Ectodermal cell (in vitro differentiated cells): ENCODE results near the gene TAT.
"Not testable (repeated sequence)": the region's sequence is repeated elsewhere in the genome, so short reads cannot be mapped to it uniquely, and the experiment has no call there.

Experiments
- H3K27ac ChIP-seq: 2 replicates; pipeline ENCODE4 v1.7.0; 2013; ENCODE audit warnings: mild to moderate bottlenecking, low read depth, low read length; ENCODE audit not compliant: insufficient read depth, poor library complexity, severe bottlenecking
- H3K27me3 ChIP-seq: 2 replicates; pipeline ENCODE4 v1.7.0; 2013; ENCODE audit warnings: mild to moderate bottlenecking, low read length; ENCODE audit not compliant: insufficient read depth, control insufficient read depth, poor library complexity, severe bottlenecking
- H3K36me3 ChIP-seq: one replicate; pipeline ENCODE4 v1.7.0; 2013; ENCODE audit warnings: low read length; ENCODE audit not compliant: control insufficient read depth, insufficient read depth
- H3K4me1 ChIP-seq: one replicate; pipeline ENCODE4 v1.7.0; 2013; ENCODE audit warnings: low read length; ENCODE audit not compliant: control insufficient read depth, insufficient read depth
- H3K4me3 ChIP-seq: 2 replicates; pipeline ENCODE4 v1.7.0; 2013; ENCODE audit warnings: low read depth, low read length, control low read depth; ENCODE audit not compliant: insufficient read depth
- H3K9me3 ChIP-seq: 2 replicates; pipeline ENCODE4 v1.7.0; 2013; ENCODE audit warnings: mild to moderate bottlenecking, low read length, moderate library complexity; ENCODE audit not compliant: control insufficient read depth
- WGBS, 2 experiments: methylation state at CpG; one replicate each; pipeline ENCODE4 v1.1.7; 2013; ENCODE audit warnings: missing lambda C conversion rate in 2 of 2; 5-methylcytosine and 5-hydroxymethylcytosine counted together

Gene TAT

DNA sequence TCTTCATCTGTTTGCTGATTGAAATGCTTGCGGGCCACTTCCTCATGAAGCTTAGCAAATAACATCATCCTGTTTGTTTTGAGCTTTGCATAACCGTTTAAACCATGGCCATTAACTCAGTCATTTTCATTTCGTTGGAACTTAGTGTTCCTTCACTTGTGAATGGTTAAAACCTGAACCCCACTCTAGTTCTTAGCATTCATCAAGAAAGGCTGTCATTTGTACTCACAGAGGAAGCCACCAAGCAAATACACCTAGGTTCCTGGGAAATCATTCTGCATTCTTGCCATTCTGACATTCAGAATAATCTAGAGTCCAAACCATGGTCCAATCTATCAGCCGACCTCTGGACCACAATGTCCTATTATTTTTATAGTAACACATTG lies 8.4 kb upstream of the TAT start:
- H3K27me3 ChIP-seq: no peaks in the 10 kb centered on the region
- no peaks in the 10 kb centered on the region for H3K9me3 ChIP-seq
- H3K4me3 ChIP-seq: no peak overlapping the region
- no peak overlapping the region for H3K27ac ChIP-seq
- no peaks in the 10 kb centered on the region for H3K4me1 ChIP-seq
- no peaks in the 10 kb centered on the region for H3K36me3 ChIP-seq
- WGBS, 2 experiments: 72 to 81% methylated on average over 3 to 4 of the region's 4 CpGs

DNA sequence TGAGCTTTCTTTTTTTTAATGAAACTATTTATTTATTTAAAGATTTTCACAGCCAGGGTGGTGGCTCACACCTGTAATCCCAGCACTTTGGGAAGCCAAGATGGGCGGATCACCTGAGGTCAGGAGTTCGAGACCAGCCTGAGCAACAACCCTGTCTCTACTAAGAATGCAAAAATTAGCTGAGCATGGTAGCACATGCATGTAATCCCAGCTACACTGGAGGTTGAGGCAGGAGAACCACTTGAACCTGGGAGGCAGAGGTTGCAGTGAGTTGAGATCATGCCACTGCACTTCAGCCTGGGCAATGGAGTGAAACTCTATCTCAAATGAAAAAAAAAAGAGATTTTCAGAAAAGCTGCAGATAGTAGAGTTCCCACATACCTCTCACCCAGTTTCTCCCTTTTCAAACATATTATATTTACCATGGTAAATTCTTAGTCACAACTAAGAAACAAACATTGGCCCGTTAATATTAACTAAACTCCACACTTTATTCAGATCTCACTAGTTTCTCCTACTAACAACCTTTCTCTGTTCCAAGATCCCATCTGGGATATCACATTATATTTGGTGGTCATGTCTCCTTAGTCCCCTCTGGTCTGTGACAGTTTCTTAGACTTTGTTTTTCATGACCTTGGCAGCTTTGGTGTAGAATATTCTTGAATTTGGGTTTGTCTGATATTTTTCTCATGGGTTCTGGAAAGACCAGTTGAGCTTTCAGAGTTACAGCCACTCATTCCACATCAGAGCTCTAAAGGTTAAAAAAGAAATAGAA lies 7.8 kb upstream of the TAT start:
- H3K4me1 ChIP-seq: no peaks in the 10 kb centered on the region
- no peaks in the 10 kb centered on the region for H3K9me3 ChIP-seq
- WGBS, 2 experiments: 87 to 92% methylated on average over 3 of the region's 3 CpGs
- H3K4me3 ChIP-seq: no peak overlapping the region
- H3K27me3 ChIP-seq: no peaks in the 10 kb centered on the region
- no peaks in the 10 kb centered on the region for H3K36me3 ChIP-seq
- H3K27ac ChIP-seq: no peak overlapping the region

DNA sequence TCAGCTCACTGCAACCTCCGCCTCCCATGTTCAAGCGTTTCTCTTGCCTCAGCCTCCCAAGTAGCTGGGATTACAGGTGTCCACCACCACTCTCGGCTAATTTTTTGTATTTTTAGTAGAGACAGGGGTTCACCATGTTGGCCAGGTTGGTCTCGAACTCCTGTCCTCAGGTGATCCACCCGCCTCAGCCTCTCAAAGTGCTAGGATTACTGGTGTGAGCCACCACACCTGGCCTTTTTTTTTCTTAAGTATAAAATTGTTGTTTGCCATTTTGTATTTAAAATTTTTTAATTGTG lies 5.6 kb upstream of the TAT start:
- 91 to 93% methylated on average over 5 of the region's 5 CpGs for WGBS, 2 experiments
- H3K36me3 ChIP-seq, H3K9me3 ChIP-seq, H3K27me3 ChIP-seq, H3K4me3 ChIP-seq, H3K4me1 ChIP-seq, H3K27ac ChIP-seq: not testable (repeated sequence)

DNA sequence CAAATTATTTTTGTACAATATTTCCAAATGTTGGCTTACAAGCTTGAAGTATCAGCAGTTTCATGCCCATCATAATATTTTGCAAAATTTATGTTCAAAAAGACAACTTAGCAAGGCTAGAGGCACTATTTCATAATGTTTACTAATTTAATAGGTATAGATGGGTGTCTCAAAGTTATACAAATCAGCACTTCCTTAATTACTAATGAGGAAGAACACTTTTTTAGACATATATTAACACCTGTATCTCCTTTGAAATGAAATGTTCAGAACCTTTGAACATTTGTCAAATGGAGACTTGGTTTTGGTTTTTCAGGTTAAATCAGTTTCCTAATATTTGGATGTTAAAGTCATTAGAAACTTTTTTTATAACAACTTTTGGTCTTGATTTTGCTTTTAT lies 2.2 kb downstream of the TAT start:
- Histone ChIP-seq H3K9me3 (no peaks in the 10 kb centered on the region), H3K36me3 (no peaks in the 10 kb centered on the region), H3K4me1 (no peaks in the 10 kb centered on the region), H3K27ac (no peak overlapping the region), H3K4me3 (no peak overlapping the region), H3K27me3 (no peaks in the 10 kb centered on the region)

DNA sequence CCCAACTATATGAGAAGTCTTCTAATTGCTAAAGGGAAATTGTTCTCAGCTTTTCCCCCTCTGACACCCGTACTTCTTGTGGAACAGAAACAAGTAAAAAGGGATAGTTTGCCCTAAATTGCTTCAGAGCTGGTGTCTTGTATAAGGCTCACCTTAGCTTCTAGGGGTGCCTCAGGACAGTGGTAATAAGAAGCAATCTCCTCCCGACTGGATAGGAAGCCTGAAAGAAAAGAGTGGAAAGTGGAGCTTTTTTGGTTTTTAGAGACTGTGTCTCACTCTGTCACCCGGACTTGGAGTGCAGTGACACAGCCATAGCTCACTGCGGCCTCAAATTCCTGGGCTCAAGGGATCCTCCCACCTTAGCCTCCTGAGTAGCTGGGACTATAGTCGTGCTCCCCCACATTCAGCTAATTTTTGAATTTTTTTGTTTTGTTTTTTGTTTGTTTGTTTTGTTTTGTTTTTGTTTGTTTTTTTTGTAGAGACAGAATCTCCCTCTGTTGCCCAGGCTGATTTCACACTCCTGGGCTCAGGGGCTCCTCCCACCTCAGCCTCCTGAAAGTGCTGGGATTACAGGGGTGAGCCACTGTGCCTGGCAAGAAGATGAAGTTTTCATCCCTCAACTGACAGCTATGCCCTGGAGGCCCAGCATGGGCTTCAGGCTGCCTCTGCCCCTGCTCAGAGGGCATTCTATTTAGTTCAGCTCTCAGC lies 3.4 kb downstream of the TAT start:
- H3K4me1 ChIP-seq: no peaks in the 10 kb centered on the region
- H3K36me3 ChIP-seq: no peaks in the 10 kb centered on the region
- no peak overlapping the region for H3K27ac ChIP-seq
- no peak overlapping the region for H3K4me3 ChIP-seq
- WGBS, 2 experiments: 92 to 97% methylated on average over 5 of the region's 5 CpGs
- H3K27me3 ChIP-seq: no peaks in the 10 kb centered on the region
- no peaks in the 10 kb centered on the region for H3K9me3 ChIP-seq

DNA sequence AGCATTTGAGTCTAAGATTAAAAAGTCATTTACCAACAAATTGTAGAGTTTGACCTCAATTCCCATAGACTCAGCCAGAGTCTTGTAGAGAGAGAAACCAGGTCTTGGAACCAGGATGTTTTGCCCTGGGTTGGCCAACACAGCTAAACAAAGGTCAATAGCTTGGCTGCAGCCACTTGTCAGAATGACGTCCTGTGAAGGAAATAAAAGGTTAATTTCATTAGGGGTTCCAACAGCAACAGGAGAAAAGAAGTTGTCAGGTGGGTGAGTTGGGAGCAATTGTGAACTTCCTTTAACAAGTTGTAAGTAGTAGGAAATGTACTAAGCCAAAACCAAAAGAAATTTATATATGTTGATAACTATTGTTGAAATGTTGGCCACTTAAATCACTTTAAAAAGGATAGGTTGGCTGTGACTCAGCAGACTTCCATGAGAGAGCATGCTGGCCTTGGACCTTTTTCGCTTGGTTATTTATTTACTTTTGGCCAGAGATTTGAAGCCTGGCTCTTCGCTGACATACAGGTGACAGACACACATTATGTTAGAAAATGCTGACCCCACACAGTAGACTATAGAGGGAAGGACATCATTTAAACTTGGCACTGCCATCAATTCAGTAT lies 4.3 kb downstream of the TAT start:
- H3K36me3 ChIP-seq: no peaks in the 10 kb centered on the region
- whole genome bisulfite sequencing, 2 experiments: 84 to 87% methylated on average over 3 of the region's 3 CpGs

DNA sequence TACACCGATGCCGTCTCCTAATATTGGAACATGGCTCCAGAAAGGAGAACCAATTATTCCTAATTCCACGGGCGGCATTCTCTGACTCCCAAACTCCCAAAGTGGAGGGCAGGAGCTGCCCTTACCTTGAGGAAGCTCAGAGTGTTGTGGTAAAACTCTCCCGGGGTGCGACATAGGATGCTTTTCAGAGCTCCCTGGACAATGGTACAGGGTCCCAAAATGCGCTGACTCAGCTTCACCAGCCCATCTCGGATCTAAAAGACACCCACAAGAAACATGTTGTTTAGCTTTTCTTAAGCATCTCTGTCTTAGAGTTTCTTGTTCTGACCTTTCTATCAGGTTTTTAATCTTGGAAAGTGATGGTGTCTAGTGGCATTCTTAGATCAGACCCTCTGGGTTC lies 6.7 kb downstream of the TAT start:
- no peaks in the 10 kb centered on the region for H3K27me3 ChIP-seq
- H3K9me3 ChIP-seq: no peaks in the 10 kb centered on the region
- WGBS, 2 experiments: 95 to 96% methylated on average over 8 of the region's 8 CpGs
- no peaks in the 10 kb centered on the region for H3K4me1 ChIP-seq
- H3K4me3 ChIP-seq: no peak overlapping the region
- H3K27ac ChIP-seq: no peak overlapping the region
- no peaks in the 10 kb centered on the region for H3K36me3 ChIP-seq

More for the DNA sequence above, 4.3 kb downstream of the TAT start:
- Histone ChIP-seq H3K4me1 (no peaks in the 10 kb centered on the region), H3K27me3 (no peaks in the 10 kb centered on the region), H3K9me3 (no peaks in the 10 kb centered on the region), H3K4me3 (no peak overlapping the region), H3K27ac (no peak overlapping the region)

DNA sequence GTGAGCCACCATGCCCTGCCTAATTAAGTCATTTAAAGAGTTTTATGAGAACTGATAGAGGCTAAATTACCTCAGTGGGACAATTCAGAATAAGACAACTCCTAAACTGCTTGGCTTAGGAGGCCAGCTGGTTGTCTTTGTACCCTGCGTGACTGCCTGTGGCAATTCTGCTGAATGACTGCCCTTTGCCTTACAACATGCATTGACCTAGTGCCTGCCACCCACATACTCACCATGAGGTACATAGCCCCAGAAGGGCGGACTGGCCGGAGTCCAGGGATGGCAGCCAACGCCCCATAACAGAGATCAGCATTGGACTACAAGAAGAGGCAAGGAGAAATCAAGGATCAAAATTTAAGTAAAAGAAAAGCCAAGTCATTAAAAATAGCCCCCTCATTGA lies 7.3 kb downstream of the TAT start:
- 77 to 91% methylated on average over 4 of the region's 4 CpGs for WGBS, 2 experiments
- Histone ChIP-seq H3K4me1 (no peaks in the 10 kb centered on the region), H3K9me3 (no peaks in the 10 kb centered on the region), H3K36me3 (no peaks in the 10 kb centered on the region), H3K27ac (no peak overlapping the region), H3K27me3 (no peaks in the 10 kb centered on the region), H3K4me3 (no peak overlapping the region)

DNA sequence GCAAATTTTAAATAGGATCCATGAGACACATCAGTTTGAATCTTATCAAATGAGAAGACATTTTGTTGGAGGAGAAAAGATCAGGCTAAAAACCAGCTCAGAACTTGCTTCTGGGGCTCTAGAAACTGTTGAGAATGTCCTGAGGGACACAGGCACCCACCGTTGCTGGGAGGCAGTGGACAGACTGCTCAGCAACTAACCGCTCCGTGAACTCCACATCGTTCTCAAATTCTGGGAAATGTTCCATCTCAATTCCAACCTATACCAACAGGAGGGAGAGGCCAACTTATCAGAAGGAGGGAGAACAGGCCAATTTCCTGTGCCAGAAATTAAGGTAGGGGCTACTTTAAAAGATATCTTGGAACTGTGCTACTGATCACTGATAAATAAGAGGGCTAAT lies 8.3 kb downstream of the TAT start:
- 88 to 94% methylated on average over 4 of the region's 4 CpGs for WGBS, 2 experiments
- Histone ChIP-seq H3K36me3 (no peaks in the 10 kb centered on the region), H3K9me3 (no peaks in the 10 kb centered on the region), H3K27me3 (no peaks in the 10 kb centered on the region), H3K4me3 (no peak overlapping the region), H3K4me1 (no peaks in the 10 kb centered on the region), H3K27ac (no peak overlapping the region)

DNA sequence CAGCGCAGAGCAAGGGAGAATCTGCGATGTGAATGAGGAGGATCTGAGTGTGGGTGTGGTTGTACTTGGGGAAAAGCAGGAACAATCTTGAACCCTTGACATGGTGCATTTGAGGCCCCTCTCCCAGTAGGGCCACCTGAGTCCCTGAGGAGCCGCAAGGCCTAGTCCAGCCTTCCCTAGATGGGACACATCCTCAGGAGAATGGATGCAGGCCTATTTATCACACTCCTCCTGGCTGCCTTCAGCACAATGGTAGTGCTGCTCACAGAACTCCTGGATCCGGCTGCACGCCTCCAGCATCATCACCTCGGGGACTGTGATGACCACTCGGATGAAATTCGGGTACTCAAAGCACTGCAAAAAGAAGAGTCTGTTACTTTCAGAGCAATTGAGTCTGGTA lies 9.0 kb downstream of the TAT start:
- no peaks in the 10 kb centered on the region for H3K4me1 ChIP-seq
- no peak overlapping the region for H3K27ac ChIP-seq
- H3K9me3 ChIP-seq: no peaks in the 10 kb centered on the region
- no peaks in the 10 kb centered on the region for H3K36me3 ChIP-seq
- WGBS, 2 experiments: 93 to 94% methylated on average over 8 of the region's 8 CpGs
- H3K27me3 ChIP-seq: no peaks in the 10 kb centered on the region
- H3K4me3 ChIP-seq: no peak overlapping the region
